Duodenal mucosa (tissue), 2 donors: ENCODE results near the gene CEP83.

Experiments used
- H3K27ac ChIP-seq: one replicate; pipeline ENCODE4 v1.7.0; 2013; ENCODE audit warnings: low read depth, low read length
- H3K27me3 ChIP-seq, 2 donors: one replicate each; pipeline ENCODE4 v1.7.0; 2013; ENCODE audit warnings: low read length in 2 of 2, control low read depth in 1 of 2; ENCODE audit not compliant: insufficient read depth in 2 of 2, control insufficient read depth in 1 of 2
- H3K36me3 ChIP-seq, 2 donors: one replicate each; pipeline ENCODE4 v1.7.0; 2013; ENCODE audit warnings: low read length in 2 of 2, control low read depth in 1 of 2; ENCODE audit not compliant: insufficient read depth in 2 of 2, control insufficient read depth in 1 of 2
- H3K4me1 ChIP-seq, 2 donors: one replicate each; pipeline ENCODE4 v1.7.0; 2013; ENCODE audit warnings: low read length in 2 of 2, control low read depth in 1 of 2; ENCODE audit not compliant: insufficient read depth in 2 of 2, control insufficient read depth in 1 of 2
- H3K4me3 ChIP-seq, 2 donors: one replicate each; pipeline ENCODE4 v1.7.0; 2013; ENCODE audit warnings: low read length in 2 of 2, low read depth in 1 of 2
- H3K9ac ChIP-seq, 2 donors: one replicate each; pipeline ENCODE4 v1.7.0; 2013; ENCODE audit warnings: low read length in 2 of 2, low read depth in 1 of 2
- H3K9me3 ChIP-seq, 2 donors: one replicate each; pipeline ENCODE4 v1.7.0; 2013; ENCODE audit warnings: low read length in 2 of 2, control low read depth in 1 of 2; ENCODE audit not compliant: control insufficient read depth in 1 of 2

Gene CEP83

DNA sequence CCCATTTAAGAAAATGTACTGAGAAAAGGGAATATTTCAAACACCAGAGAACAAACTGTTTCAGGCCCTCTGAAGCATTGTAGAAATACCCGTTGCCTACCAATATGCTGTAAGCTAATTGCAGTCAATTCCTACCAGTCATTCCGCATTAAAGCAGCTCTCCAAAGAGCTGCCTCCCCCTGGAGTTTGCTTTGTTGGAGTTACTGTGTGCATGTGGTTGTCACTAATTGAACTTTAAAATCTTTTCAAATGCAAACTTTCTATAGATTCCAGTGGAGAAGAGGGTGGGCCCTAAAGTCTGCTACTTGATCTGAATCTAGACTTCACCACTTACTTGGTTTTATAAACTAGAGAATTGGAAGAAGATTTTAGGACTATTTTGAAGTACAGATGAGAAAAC lies 198.5 kb downstream of the CEP83 start:
- H3K4me1 ChIP-seq: peaks cover 12 to 20% of the 10 kb centered on the region in 2 donors
- H3K9me3 ChIP-seq: no peaks in the 10 kb centered on the region
- H3K27me3 ChIP-seq: no peaks in the 10 kb centered on the region
- H3K9ac ChIP-seq: no peak overlapping the region
- no peak overlapping the region for H3K4me3 ChIP-seq
- H3K27ac ChIP-seq: no peak overlapping the region
- H3K36me3 ChIP-seq: peaks cover 0 to 6% of the 10 kb centered on the region in 2 donors

GRCh38 chr12:94260717-94261116 lies 198.9 kb downstream of the CEP83 start:
- Histone ChIP-seq H3K4me1 (peaks cover 12 to 20% of the 10 kb centered on the region in 2 donors), H3K4me3 (no peak overlapping the region), H3K36me3 (peaks cover 0 to 6% of the 10 kb centered on the region in 2 donors), H3K27ac (no peak overlapping the region), H3K9me3 (no peaks in the 10 kb centered on the region), H3K9ac (no peak overlapping the region), H3K27me3 (no peaks in the 10 kb centered on the region)

DNA sequence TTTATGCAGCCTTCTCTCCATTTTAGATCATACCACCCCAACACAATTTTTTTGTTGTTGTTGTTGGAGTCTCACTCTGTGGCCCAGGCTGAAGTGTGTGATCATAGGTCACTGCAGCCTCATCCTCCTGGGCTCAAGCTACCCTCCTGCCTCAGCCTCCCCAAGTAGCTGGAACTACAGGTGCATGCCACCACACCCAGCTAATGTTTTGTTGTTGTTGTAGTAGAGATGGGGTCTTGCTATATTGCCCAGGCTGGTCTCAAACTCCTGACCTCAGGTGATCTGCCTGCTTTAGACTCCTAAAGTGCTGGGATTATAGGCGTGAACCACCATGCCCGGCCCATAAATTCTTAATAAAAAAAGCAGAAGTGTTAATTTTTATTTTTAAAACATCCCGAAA lies 199.7 kb downstream of the CEP83 start:
- H3K9me3 ChIP-seq: no peaks in the 10 kb centered on the region
- H3K9ac ChIP-seq: no peak overlapping the region
- H3K36me3 ChIP-seq: peaks cover 0 to 6% of the 10 kb centered on the region in 2 donors
- H3K27ac ChIP-seq: no peak overlapping the region
- no peaks in the 10 kb centered on the region for H3K27me3 ChIP-seq
- peaks cover 12 to 20% of the 10 kb centered on the region in 2 donors for H3K4me1 ChIP-seq
- no peak overlapping the region for H3K4me3 ChIP-seq

DNA sequence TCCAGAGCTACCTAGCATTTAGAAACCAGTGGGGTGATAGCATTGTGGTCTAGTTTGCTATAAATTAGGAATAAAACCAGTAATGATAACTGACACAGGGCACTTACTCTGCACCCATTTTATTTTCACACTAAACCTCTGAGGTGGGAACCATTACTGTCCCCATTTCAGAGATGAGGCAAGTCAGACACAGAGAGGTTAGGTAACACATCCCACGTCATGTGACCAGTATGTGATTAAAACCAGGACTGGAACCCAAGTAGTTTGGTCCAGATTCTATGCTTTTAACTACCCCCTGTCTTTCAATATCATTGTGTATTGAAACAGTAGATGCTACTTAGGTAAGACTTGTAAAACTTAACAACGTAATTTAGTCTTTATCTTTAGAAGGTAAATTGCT lies 201.1 kb downstream of the CEP83 start:
- no peaks in the 10 kb centered on the region for H3K9me3 ChIP-seq
- H3K4me1 ChIP-seq: peaks cover 8 to 17% of the 10 kb centered on the region in 2 donors
- no peak overlapping the region for H3K9ac ChIP-seq
- H3K27ac ChIP-seq: no peak overlapping the region
- H3K4me3 ChIP-seq: no peak overlapping the region
- no peaks in the 10 kb centered on the region for H3K27me3 ChIP-seq
- H3K36me3 ChIP-seq: peaks cover 0 to 6% of the 10 kb centered on the region in 2 donors
